Lower leg skin (tissue), 3 donors: ENCODE results near the gene HDAC4.

Experiments
- CTCF ChIP-seq, 3 donors: fragments of 450-650 bp; IDR thresholded peaks; one replicate each; pipeline ENCODE4 v1.5.1; 2016; ENCODE audit warnings: antibody characterized with exemption in 3 of 3, mild to moderate bottlenecking in 3 of 3, moderate library complexity in 2 of 3
- POLR2A ChIP-seq, 2 donors: fragments of 450-650 bp; IDR thresholded peaks; one replicate each; pipeline ENCODE4 v1.6.1; 2016 to 2017; ENCODE audit warnings: antibody characterized with exemption in 2 of 2, mild to moderate bottlenecking in 1 of 2, moderate library complexity in 1 of 2

DNA sequence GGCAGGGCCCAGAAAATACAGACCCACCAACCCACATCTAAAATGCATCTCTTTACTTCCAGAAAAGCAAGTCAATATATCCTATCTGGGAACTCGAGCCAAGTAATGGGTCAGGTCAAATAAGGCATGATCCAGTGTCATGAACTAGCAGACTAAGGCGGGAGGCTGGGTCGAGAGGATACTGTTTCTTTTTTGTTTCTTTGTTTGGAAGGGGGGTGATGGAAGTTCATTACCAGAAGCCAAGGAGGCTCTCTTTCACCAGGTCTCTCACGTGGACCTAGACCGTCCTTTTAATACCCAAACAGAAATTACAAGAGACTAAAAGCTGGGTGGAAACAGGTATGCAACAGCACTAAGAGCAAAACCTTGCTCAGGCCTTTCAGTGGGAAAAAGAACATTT lies 108.3 kb downstream of the HDAC4 start:
- TF ChIP-seq CTCF (IDR thresholded peaks at IDR 0.05) (no peak), POLR2A (IDR thresholded peaks at IDR 0.05) (no peak)
